ENCODE measurements around the gene GET3.

Gene GET3

DNA sequence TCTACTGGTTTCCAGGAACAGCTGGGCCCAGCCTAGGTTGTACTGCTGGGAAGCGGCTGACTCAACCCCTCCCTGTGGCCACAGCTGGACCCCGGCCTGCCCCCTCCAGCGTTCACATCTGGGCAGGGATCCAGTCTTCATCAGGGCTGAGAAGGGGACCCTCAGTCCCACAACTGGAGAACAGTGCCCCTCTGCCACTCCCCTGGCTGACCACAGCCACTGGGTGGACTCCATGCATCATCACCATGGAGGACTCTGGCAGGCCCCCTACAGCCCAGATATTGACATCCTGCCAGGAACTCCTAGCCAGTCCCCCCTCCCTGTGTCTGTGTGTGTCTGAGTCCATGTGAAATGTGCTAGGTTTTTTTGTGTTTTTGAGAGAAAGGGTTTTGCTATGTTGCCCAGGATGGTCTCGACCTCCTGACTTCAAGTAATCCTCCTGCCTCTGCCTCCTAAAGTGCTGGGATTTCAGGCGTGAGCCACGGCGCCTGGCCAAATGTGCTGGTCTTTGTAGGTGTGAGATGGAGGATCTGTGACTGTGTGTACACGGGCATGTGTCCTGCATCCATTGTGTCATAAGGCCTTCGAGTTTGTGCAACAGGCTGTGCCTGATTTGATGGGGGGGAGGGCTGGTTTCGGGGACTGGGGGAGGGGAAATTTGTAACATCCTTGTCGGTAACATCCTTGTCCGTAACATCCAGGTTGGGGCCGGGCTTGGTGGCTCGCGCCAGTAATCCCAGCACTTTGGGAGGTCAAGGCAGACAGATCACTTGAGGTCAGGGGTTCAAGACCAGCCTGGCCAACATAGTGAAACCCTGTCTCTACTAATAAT lies 42.1 kb downstream of the GET3 start:
- DNase-seq (ENCODE audit: low spot score), result peak; percentile 41

DNA sequence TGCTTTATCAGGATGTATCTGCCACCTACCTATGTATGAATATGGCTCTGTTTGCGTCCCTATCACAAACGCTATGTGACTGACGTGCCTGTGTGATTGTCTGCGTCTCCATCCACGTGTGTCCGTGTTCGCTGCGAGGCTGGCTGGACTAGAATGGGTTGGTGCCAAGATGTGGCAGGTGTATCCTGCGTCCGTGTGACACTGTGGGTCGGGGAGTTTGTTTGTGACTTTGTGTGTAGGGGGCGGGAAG lies 44.8 kb downstream of the GET3 start:
- DNase-seq (ENCODE audit: low spot score), result no peak

DNA sequence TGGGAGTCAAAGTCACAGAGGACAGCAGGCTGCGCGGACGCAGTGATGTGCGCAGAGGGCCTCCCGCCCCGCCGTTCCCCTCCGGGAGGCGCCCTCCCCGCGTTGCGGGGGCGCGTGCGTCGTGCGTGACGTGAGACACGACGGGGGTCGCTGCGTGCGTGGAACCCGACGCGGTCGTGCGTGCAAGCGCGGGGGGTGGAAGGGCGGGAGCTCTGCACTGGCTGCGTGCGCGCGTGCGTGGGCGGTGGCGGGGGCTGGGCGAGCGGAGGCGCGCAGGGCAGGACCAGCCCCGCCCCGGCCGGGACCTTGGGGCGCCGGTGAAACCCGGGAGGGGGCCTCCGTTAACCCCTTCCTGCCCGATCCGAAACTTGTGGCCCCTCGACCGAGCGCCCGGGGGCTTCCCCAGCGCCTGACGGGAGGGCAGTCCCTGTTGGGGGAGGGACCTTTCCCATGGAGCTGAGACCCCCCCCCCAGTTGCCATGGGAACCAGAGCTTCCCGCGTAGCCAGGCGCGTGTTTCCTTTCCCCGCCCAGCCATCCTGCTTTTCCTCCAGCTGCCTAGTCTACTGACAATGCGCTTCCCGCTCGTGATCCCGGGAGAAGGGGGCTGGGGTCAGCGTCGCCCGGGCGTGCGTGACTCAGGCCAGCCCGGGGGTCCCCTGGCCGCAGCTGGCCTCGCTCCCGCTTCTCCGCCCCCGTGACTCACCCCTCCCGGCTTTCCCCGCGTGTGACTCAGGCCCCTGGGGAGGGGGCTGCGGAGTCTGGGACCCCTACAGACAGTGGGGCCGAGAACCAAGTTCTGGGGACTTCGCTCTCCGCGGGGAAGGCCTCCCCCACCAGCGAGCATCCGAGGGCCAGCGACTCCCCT lies 45.4 kb downstream of the GET3 start:
- peak; percentile 77 for DNase-seq (ENCODE audit: low spot score)

DNA sequence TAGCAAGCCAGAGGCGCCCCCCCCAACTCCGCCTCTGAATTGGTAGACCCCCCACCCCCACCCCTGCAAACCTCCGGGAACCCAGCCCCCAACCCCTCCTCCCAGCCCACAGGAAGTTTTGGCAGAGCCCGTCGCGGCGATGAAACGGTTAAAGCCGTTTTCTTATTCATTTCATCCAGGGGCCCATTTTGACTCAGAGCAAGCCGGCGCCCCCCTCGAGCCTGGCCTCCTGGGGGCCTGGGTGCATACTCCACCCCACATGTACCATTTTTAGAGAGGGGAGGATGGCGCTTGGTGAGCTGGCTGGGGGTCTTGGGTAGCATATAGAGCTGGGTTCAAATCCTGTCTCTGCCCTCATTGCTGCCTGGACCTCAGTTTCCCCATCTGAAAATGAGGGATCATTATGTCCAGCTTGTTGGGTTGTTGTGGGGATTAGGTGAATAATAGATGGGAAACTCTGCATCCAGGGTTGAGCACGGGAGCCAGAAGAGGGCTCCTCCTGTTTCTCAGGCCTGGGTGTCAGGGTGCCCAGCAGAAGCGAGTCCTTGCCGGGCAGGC lies 46.1 kb downstream of the GET3 start:
- no peak for DNase-seq (ENCODE audit: low spot score)

DNA sequence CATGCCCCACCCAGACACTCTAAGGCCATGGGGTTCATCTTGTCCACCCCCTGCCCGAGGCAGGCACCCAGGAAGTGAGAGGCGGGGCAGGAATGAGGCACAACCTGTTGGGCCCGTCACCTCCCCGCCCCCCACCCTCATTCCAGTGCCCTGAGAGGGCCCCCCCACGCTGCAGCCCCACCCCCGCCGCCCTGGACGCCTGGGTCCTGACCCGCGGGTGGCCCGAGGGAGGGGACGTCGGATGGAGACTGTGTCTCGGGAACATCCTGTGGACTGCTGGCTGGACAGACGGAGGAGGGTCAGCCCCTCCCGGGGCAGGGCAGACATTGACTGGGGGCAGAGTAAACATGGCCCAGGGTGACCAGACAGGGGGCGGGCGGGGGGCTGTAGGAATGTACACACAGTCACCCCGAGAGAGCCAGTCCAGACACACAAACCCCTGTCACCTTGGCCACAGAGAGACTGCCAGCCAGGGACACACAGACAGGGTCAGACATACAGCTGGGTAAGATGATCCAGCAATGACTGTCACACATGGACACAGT lies 46.6 kb downstream of the GET3 start:
- DNase-seq (ENCODE audit: low spot score), result no peak

DNA sequence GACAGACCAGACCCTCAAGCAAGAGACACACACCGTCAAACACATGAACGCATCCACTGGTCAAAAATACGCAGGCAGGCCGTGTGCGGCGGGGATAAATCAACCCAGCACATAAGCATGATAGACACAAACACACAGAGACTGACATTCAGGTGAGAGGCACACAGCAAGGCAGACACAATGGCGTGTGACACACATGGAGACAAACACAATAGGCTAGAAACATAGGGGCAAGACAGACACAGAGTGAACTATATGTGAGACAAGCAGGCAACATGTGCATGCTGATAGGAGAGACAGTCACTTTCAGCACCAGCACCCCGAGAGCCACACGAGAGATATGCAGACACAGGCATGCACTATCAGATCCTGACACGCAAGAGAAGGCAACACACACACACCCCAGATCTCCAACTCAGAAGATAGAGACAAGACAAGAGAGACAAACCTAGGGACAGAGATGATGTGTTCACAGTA lies 47.1 kb downstream of the GET3 start:
- DNase-seq (ENCODE audit: low spot score), result no peak

DNA sequence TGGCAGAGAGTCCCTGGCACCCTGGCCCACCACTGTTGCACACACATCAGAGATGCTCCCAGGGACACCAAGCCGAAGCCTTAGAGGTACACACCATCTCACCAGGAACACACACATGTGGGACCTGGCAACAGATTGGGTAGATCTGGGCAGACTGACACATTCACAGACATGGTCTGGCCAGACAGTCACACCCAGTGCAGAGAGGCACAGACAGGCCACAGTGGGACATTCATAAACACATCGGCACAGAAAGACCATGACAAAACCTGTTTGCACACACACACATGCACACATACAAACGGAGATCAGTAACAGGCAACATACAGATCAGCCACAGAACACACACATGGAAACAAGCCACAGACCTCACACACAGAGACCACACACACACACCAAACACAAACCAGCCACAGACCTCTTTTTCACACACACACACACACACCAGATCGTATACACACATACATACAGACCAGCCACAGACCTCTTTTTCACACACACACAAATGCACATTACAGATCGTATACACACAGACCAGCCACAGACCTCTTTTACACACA lies 47.7 kb downstream of the GET3 start:
- no peak for DNase-seq (ENCODE audit: low spot score)

DNA sequence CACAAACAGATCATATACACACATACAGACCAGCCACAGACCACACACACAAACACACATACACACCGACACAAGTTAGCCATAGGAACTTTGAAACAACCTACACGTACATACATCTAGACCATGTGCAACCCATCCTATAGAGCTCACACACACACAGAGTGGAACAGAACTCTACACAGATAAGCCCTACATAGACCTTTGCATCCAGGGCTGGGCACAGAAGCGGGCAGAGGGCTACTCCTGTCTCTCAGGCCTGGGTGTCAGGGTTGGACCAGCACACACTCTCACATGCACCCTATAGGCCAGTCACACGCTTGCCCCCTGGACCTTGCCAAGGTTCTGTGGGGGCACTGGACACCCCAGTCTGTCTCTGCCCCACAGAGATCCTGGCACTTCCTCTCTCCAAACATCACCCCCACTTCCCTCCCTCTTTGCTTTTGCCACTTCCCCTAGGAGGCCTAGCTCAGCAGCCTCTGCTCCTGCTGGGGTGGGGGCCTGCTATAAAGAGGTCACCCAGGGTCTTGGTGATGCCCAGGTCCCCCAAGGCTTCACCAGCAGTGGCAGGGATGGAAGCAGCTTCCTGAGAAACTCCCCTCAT lies 48.2 kb downstream of the GET3 start:
- DNase-seq (ENCODE audit: low spot score), result no peak

DNA sequence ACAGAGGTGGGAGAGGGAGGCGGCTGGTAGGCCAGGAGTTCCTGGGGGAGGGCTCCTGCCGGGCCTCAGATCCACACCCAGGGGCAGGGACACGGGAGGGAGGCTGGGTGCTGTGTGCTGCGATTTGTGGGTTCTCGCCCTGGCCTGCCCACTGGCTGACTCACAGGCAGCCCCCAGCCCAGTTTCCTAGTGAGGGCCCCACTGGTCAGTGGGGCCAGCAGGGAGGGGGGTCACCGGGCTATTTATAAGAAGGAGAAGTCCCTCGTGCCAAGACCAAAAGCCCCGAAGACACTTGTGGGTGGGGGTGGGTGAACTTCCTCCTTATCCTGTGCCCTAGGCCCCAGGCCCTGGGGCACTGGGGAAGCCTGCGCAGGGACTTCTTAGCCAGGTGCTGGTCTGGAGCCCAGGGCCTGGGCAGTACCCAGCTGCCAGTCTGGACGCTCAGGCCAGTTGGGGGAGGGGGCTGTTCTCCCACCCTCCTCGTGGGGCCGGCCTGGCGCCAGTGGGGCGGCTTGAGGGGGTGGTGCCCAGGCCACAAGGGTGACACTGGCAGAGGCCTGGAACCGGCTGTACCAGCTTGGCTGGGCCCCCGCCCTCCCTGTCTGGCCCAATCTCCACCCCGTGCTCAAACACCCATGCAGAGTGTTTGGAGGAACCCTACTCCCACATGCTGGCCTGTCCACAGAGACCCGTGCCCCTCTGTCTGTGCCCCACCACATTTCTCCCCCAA lies 49.0 kb downstream of the GET3 start:
- DNase-seq (ENCODE audit: low spot score), result no peak

DNA sequence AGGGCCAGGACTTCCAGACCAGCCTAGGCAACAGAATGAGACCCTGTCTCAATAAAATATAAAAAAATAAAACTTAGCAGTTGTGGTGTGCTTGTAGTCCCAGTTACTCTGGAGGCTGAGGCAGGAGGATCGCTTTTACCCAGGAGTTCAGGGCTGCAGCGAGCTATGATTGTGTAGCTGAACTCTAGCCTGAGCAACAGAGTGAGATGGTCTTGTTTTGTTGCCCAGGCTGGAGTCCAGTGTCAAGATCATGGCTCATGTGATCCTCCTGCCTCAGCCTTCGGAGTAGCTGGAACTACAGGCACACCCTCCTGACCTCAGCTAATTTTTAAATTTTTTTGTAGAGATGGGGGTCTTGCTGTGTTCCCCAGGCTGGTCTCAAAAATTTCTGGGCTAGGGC lies 49.7 kb downstream of the GET3 start:
- no peak for DNase-seq (ENCODE audit: low spot score)

DNA sequence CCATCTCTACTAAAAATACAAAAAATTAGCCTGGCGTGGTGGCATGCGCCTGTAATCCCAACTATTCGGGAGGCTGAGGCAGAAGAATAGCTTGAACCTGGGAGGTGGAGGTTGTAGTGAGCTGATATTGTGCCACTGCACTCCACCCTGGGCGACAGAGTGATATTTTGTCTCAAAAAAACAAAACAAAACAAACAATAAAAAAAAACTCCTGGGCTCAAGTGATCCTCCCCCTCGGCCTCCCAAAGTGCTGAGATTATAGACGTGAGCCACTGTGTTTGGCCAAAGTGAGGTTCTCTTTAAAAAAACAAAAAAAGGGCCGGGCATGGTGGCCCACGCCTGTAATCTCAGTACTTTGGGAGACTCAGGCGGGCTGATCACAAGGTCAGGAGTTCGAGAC lies 50.2 kb downstream of the GET3 start:
- DNase-seq (ENCODE audit: low spot score), result no peak

DNA sequence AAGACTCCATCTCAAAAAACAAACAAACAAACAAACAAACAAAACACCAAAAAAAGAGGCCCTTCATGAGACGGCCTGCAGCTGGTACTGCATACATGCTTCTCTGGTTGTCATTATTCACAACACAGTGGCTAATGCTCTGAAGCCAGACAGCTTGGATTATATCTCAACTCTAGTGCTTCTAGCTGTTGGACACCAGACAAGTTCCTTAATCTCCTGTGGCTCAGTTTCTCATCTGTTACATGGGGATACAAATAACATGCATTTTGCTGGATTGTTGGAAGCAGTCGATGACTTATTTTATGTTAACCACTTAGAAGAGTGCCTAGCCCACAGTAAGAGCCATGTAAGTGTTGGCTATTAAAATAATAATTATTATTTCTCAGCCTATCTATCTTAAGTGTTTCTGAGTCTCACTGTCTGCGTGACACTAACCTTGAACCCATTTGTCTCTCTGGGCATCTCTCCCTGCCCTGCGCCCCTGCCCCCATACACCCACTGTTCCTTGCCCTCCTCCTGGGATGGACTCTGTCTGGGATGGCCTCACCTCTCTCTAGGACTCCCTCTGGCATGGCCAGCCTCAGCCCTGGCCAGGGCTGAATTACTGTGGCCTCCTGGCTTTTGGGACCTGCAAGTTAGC lies 50.9 kb downstream of the GET3 start:
- DNase-seq (ENCODE audit: low spot score), result no peak

DNA sequence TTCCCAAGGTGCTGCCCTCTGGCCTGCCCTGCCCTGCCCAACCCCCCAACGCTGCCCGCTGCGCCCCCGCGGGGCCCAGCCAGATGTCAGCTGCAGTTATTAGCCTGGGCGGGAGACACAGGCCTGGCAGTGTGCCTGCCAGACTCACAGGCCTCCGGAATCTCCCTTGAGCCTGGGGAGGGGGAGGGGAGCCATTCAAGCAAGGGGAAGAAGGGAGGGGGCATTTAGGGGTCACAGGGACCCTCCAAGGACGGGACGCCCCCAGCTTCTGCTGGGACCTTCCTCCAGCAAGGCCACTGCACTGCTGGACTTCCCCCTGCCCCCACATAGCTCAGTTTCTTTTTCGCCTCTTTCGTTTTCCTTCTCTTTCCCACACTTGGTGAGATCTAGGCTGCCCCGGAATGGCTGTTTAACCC lies 51.4 kb downstream of the GET3 start:
- DNase-seq (ENCODE audit: low spot score), result peak; percentile 55

DNA sequence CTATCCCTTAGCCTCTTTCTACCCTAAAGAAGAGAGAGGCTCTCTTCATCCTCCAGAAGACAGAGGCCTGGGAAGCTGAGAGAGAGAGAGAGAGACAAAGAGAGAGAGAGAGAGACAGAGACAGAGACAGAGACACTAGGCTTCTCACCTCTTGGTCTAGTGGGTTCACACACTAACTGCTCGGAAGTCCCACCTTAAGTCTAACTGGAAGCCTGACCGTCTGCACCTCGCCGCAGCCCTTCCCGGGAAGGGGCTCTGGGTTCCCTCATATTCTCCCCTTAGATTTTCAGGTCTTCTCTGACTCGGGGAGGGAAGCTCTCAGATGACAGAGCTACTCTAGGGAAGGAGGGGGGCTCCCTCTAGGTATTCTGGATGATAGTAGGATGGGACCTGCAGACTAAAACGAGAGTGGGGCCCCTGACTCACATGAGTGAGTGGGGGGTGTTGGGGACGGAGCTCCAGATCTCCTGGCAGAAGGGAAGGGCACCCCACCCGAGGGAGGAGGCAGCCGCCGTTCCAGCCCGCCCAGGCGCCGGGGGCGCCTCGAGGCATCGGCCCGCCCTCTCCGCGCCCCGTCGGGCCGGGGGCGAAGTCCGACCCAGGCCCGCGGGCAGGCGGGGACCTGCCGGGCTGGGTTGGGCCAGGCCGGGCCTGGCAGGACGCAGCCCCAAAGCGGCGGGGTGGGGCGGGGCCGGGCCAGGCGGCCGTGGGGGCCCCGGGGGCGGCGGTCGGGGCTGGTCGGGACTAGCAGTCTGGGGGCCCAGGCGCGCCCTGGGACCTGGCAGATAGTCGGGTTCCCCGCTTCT lies 52.0 kb downstream of the GET3 start:
- DNase-seq (ENCODE audit: low spot score), result peak; percentile 3

DNA sequence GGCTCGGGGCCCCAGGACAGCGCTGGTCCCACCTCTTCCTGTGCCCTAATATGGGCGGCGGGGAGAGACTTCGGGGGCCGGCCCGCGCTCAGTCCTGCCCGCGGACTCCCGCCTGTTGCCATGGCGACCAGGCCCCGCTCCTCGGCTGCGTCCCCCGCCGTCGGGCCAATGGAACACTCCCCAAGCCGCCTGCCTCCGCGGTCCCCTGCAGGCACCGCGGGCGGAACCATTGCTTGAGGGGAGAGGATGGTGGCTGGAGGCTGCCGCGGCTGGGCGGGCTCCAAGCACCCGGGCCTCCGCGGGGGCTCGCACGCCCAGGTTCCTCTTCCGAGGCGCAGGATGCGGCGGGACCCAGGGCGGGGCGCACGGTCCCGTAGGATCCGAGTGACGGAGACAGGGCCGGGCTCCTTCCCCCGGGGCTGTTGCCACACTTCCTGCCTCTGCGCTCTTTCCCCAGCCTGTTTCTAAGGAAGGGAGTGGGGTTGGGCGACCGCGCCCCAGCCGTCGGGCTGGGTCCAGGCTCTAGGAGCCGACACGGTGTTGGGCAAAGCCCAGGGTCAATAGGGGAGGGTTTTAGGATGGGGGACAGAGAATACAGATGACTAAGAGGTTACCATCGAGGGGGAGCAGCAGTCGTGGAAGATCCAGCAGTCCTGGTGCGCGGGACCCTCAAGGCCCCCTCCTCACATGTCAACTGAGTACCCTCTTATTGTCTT lies 52.8 kb downstream of the GET3 start:
- peak; percentile 95 for DNase-seq (ENCODE audit: low spot score)

DNA sequence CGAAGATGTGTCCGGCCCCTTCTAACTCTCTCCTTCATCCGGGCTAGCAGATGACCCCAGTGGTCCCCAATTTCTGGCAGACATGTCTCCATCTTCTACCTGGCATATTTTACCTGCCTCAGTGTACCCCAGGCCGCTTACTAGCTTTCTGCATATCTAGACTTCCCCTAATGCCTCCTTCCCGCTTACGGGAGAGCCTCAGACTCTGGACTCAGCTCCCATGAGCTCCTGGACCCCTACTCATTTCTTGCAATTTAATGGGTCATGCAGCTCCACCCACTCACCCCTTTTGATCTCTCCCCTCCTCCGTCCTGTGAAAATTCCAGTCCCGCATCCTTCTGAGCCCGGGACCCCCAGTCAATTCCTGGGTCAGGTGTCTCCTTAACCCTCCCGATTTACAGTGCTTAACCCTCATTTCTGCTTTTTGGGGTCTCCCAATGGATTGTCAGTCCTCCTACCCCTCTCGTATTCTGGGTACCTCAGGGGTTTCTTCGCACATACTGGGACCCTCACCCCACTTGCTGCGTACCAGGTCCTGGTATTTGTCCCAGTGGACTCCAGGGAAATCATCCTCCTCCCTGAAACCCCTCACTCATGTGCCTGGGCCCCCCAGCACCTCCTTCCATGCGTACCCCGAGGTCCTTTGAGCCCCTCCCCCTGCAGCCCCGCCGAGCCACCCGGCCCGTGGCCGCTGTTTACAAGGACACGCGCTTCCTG lies 53.5 kb downstream of the GET3 start:
- peak; percentile 1 for DNase-seq (ENCODE audit: low spot score)

DNA sequence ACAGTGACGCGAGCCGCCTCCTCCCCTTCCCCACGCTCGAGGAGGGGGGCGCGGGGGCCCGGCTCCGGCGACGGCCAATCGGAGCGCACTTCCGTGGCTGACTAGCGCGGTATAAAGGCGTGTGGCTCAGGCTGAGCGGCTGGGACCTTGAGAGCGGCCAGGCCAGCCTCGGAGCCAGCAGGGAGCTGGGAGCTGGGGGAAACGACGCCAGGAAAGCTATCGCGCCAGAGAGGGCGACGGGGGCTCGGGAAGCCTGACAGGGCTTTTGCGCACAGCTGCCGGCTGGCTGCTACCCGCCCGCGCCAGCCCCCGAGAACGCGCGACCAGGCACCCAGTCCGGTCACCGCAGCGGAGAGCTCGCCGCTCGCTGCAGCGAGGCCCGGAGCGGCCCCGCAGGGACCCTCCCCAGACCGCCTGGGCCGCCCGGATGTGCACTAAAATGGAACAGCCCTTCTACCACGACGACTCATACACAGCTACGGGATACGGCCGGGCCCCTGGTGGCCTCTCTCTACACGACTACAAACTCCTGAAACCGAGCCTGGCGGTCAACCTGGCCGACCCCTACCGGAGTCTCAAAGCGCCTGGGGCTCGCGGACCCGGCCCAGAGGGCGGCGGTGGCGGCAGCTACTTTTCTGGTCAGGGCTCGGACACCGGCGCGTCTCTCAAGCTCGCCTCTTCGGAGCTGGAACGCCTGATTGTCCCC lies 54.2 kb downstream of the GET3 start, which contains the start of gene JUNB:
Gene JUNB, plus strand, starts transcription at position 142 of the 706 bp plus-strand sequence. Its CDS starts 286 bp downstream, at position 428.
- peak; percentile 93 for DNase-seq (ENCODE audit: low spot score)

All from AG08395 (cell line).